K562 (cell line): Measurements from ENCODE around the gene ACY1. TPM values are rescaled to one million over a fixed set of nuclear protein-coding genes. Genes with fewer than 3 reads are reported as not detected.

Source experiments
- BMI1 ChIP-seq: fragments of 150-350 bp; IDR thresholded peaks from 2 replicates; pipeline ENCODE4 v1.6.1; 2014; ENCODE audit warnings: low read length
- CCNT2 ChIP-seq: IDR thresholded peaks from 2 replicates; pipeline ENCODE4 v1.6.1; 2011; ENCODE audit warnings: borderline replicate concordance, low read depth, mild to moderate bottlenecking, moderate library complexity, mixed read lengths, low read length; ENCODE audit not compliant: insufficient read length; ENCODE audit errors: extremely low read depth
- CREB1 ChIP-seq, 2 experiments: sonication (generic) in 1 of 2; formaldehyde crosslinking in 1 of 2; IDR thresholded peaks; 2 replicates each; pipeline versions ENCODE4 v1.6.1 to v1.8.0; 2012 to 2022; ENCODE audit warnings: inconsistent platforms in 1 of 2, mild to moderate bottlenecking in 1 of 2, missing genetic modification reagents in 1 of 2, moderate library complexity in 1 of 2
- HCFC1 ChIP-seq: IDR thresholded peaks from 2 replicates; pipeline ENCODE4 v1.6.1; 2012; ENCODE audit warnings: low read depth, low read length, improper control_type of control experiment
- NELFE ChIP-seq: IDR thresholded peaks from 2 replicates; pipeline ENCODE4 v1.6.1; 2011; ENCODE audit warnings: mild to moderate bottlenecking; ENCODE audit not compliant: insufficient read depth, insufficient read length
- PCBP2 ChIP-seq: fragments of 200-400 bp; formaldehyde crosslinking; IDR thresholded peaks from 2 replicates; pipeline ENCODE4 v1.6.1; 2018; ENCODE audit warnings: low read length, low read depth, mild to moderate bottlenecking, moderate library complexity; ENCODE audit not compliant: poor library complexity, severe bottlenecking
- POLR2G ChIP-seq: fragments of 200-400 bp; formaldehyde crosslinking; IDR thresholded peaks from 2 replicates; pipeline ENCODE4 v1.6.1; 2017; ENCODE audit warnings: low read depth, mild to moderate bottlenecking, antibody characterized with exemption, low read length, moderate library complexity
- PTRF ChIP-seq: fragments of 450-650 bp; IDR thresholded peaks from 2 replicates; pipeline ENCODE4 v1.6.1; 2016; ENCODE audit warnings: mild to moderate bottlenecking, missing genetic modification characterization, missing compliant biosample characterization
- RBM34 ChIP-seq: fragments of 200-400 bp; formaldehyde crosslinking; IDR thresholded peaks from 2 replicates; pipeline ENCODE4 v1.6.1; 2018; ENCODE audit warnings: low read length, borderline replicate concordance; ENCODE audit not compliant: insufficient read depth
- RCOR1 ChIP-seq, 2 experiments: IDR thresholded peaks; 2 replicates each; pipeline ENCODE4 v1.6.1; 2012; ENCODE audit warnings: low read depth in 2 of 2, low read length in 2 of 2, borderline replicate concordance in 1 of 2, improper control_type of control experiment in 1 of 2
- SMAD1 ChIP-seq: fragments of 150-350 bp; IDR thresholded peaks from 2 replicates; pipeline ENCODE4 v1.6.1; 2014; ENCODE audit warnings: low read length, low read depth; ENCODE audit not compliant: partially characterized antibody
- ZNF133 ChIP-seq: fragments of 250-450 bp; sonication (Bioruptor Pico); IDR thresholded peaks from 2 replicates; pipeline ENCODE4 v1.4.0; 2020; ENCODE audit warnings: mild to moderate bottlenecking
- ZNF146 ChIP-seq: IDR thresholded peaks from one replicate; pipeline ENCODE4 v1.6.1; 2018; ENCODE audit warnings: missing compliant biosample characterization; ENCODE audit not compliant: unreplicated experiment
- ZNF347 ChIP-seq: fragments of 450-650 bp; formaldehyde crosslinking; IDR thresholded peaks from 2 replicates; pipeline ENCODE4 v1.4.0; 2020; ENCODE audit warnings: low read depth, mild to moderate bottlenecking, moderate library complexity
- polyA plus RNA-seq, 8 experiments: library from polyadenylated mRNA; depleted of rRNA in 4 of 8; stranded (reverse) in 5 of 8; unstranded in 3 of 8; fragments of >200 nt; fragmentation: Nextera tagmentation in 2 of 8; fragmentation: Illumina TruSeq in 1 of 8; extraction: Ambion mirVana in 2 of 8; extraction: Trizol in 1 of 8; gene quantifications; 2 replicates each; pipeline versions ENCODE4 v1.2.1 to v1.2.3, GENCODE V29; 2011 to 2014; ENCODE audit warnings: inconsistent platforms in 1 of 8, missing spikeins in 1 of 8
- total RNA-seq, 7 experiments: library from RNA; depleted of rRNA in 6 of 7; stranded (reverse); fragments of >200 nt in 6 of 7; fragmentation: Illumina TruSeq in 2 of 7; extraction: Trizol in 2 of 7; gene quantifications; 2 replicates each; pipeline versions ENCODE4 v1.2.1 to v1.2.3, GENCODE V29; 2011 to 2021; ENCODE audit warnings: low replicate concordance in 1 of 7
- TF ChIP-seq, protein P1 (sequence below): fragments of 450-650 bp; IDR thresholded peaks from 2 replicates; pipeline ENCODE4 v1.7.1; 2018; ENCODE audit warnings: mild to moderate bottlenecking, low read depth; ENCODE audit not compliant: partially characterized antibody

Gene ACY1
- total and polyA plus RNA-seq, 9 of the 15 experiments (the other 6 are each of a cell fraction or from before 2014, with no cell fraction given), result 70.7 to 195 (median 123) TPM

DNA sequence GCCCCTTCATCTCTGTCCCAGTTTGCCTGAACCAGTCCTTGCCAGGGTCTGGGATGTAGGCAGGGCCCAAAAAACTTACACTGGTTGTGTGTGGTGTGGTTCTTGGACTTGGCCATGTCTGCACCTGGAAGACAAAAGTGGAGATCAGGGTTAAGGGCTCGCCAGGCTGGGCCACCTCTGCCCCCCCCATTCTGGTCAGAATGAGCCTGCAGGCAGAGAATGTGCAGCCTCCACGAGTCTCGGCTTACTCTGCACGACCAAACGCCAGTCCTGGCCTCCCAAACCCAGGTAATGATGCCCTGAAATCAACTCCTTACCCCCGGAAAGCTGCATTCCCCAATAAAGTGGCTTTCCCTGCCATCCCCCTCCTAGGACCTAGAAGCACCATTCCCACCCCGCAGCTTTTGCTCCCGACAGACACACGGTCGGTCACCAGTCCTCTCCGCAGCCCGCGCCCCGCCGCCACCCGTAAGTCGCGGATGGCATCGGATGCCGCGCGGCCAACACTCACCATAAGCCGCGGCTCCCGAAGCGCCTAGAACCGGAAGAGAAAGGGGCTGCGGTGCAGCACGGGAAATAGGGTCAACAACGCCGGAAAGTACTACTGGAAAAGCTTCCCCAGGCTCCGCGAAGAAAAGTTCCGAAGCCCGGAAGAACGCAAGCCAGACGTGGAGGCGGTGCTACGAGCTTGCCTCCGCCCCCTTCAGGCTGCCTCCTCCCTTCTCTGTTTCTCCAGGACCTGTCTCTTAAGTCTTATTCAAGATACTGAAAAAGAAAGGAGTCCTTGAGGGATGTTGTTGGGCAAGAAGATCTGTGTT, 12.2 kb downstream of the ACY1 start, which contains the start of gene RPL29 (continued):
- TF ChIP-seq NELFE, result no peak
- TF ChIP-seq PTRF (tag), result no peak
- TF ChIP-seq RCOR1 (IDR thresholded peaks at IDR 0.05; ENCODE audit: borderline replicate concordance in 1 of 2, low read depth in 2 of 2, low read length in 2 of 2), result peak in 1 of 2 experiments; percentile 32; a peak in 1 of 4 replicates
- no peak for TF ChIP-seq ZNF133 (CRISPR knock-in tag)
- no peak for TF ChIP-seq RBM34
- TF ChIP-seq, protein P1, sequence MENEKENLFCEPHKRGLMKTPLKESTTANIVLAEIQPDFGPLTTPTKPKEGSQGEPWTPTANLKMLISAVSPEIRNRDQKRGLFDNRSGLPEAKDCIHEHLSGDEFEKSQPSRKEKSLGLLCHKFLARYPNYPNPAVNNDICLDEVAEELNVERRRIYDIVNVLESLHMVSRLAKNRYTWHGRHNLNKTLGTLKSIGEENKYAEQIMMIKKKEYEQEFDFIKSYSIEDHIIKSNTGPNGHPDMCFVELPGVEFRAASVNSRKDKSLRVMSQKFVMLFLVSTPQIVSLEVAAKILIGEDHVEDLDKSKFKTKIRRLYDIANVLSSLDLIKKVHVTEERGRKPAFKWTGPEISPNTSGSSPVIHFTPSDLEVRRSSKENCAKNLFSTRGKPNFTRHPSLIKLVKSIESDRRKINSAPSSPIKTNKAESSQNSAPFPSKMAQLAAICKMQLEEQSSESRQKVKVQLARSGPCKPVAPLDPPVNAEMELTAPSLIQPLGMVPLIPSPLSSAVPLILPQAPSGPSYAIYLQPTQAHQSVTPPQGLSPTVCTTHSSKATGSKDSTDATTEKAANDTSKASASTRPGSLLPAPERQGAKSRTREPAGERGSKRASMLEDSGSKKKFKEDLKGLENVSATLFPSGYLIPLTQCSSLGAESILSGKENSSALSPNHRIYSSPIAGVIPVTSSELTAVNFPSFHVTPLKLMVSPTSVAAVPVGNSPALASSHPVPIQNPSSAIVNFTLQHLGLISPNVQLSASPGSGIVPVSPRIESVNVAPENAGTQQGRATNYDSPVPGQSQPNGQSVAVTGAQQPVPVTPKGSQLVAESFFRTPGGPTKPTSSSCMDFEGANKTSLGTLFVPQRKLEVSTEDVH, result peak; percentile 93
- TF ChIP-seq SMAD1, result peak; percentile 86
- peak; percentile 99 for TF ChIP-seq POLR2G
- TF ChIP-seq BMI1, result no peak
- no peak for TF ChIP-seq CCNT2
- TF ChIP-seq CREB1 (IDR thresholded peaks at IDR 0.05), result peak; percentile 39
- TF ChIP-seq CREB1 (CRISPR knock-in tag; IDR thresholded peaks at IDR 0.05), result no peak
- no peak for TF ChIP-seq ZNF347
- TF ChIP-seq HCFC1, result peak; percentile 87
- TF ChIP-seq ZNF146 (CRISPR knock-in tag), result no peak
- TF ChIP-seq PCBP2, result no peak
